M059J (cell line): Measurements from ENCODE around the gene ALKBH5. TPM values are rescaled to one million over a fixed set of nuclear protein-coding genes. Genes with fewer than 3 reads are reported as not detected.
A peak's percentile ranks its signal among the peaks of the same experiment; 100 is the strongest.

Experiments
- DNase-seq: peaks from one replicate; pipeline ENCODE4 v3.0.0-alpha.2; 2012; ENCODE audit warnings: low read depth
- total RNA-seq: library from RNA; depleted of rRNA; stranded (reverse); fragments of >200 nt; shearing (Covaris generic); gene quantifications from 2 replicates; pipeline ENCODE4 v1.2.3, GENCODE V29; 2014

ALKBH5 gene
- total RNA-seq, 1 experiment from 2014 or later = 141 TPM

DNA sequence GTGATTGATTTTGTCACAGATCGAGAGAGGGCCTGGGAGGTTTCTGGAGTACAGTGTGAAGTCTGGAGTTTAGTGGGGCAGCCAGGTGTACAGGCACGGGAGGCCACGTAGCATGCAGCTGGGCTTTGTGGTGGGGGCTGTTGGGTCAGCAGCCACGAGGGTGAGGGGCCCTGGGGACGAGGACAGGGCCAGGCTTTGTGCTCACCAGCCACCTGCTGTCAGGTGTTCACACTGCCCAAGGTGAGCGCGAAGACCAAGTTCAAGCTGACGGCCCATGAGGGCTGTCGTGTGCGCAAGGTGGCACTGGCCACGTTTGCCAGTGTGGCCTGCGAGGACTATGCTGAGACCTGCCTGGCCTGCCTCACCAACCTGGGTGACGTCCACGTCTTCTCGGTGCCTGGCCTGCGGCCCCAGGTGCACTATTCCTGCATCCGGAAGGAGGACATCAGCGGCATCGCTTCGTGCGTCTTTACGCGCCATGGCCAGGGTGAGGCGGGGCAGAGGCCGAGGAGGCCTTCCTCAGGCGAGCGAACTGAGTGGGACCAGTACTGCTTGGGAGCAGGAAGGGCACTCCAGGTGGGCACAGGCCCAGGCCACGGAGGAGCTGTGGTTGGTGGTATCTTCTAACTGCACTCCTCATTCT lies 57.7 kb downstream of the ALKBH5 start:
- no peak for DNase-seq

DNA sequence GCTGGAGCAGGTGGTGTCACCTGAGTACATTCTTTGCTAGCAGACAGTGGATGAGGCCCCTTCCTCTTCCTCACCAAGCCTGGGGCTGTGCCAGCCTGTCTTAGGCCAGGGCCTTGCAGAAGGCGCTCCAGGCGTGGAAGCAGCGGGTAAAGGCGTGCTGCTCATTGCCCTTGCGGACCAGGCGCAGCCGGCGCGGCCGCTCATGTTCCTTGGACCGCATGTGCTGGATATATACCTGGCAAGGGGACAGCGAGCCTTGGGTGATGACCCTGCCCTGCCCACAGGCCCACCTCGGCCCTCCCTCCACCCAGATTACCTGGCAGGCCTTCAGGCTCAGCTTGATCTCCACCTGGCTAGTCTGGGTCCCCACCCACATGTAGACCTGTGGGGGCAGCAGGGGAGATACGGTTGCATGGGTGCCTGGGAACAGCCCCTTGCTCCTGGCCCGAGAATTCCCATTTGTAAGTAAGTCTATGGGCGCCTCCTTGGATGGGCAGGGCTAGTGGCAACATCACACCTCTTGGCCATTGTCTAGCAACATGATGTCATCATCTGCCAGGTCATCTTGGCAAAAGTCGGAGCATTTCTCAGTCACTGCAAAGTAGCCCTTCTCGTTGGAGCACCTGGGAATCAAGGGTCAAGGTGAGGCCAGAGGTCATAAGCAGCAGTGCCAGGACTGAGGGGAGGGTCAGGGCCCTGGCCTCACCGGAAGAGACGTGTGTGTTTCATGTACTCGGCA lies 61.6 kb downstream of the ALKBH5 start:
- no peak for DNase-seq

DNA sequence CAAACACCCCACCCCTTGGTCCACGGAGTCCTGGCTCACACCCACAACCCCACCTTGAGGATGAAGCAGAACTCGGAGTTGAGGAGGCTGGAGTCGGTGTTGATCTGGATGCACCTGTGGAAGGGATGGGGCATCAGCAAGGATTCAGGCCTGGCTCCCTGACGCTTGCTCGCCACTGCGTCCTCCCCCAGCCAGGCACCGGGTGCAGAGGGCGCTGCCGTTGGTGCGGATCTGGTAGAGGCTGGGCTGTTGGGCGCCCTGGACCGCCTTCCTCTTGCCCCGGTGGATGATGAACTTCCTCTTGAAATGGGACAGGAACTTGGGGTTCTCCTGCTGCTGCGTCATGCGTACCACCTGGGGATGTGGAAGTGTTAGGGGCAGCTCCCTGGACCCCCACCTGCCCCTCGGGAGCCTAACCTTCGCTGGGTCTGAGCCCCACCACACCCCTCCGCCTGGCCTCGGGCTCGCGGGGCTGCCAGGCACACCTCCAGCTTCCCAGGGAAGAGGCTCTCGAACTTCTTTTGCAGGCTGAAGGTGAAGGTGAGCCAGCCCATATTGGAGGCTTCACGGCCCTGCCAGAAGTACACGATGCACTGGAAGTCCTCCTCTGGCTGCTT lies 62.6 kb downstream of the ALKBH5 start:
- DNase-seq = no peak

DNA sequence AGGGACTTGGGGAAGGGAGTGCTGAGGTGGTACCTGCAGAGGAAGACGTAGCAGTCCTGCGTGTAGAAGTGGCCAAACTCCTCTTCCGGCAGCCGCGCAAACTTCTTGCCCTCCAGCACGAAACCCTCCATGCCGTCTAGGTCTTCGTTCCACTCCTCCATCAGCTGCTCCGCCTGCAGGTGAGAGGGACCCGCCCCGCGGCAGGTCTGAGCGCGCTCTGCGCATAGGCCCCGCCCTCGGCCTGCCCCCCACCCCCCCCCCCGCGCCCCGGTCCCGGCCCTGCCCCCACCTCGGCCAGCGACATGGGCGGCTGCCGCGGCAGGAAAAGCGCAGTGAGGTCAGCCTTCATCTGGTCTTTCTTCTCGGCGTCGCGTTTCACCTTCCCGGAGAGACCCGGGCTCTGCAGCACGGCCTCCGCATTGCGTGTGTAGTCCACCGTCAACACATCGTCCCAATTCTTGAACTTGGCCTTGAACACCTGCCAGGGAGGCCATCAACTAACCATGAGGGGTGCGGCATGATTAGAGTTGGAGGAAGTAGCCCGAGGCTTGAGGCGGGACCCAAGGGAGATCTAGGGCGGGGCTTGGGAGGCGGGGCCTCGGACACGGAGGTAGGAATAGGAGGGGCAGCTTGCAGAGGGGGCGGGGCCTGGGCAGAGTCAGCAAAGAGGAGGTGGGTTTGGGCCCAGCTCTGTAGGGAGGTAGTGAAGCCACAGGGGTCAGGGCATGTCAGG lies 63.4 kb downstream of the ALKBH5 start:
- DNase-seq = no peak

DNA sequence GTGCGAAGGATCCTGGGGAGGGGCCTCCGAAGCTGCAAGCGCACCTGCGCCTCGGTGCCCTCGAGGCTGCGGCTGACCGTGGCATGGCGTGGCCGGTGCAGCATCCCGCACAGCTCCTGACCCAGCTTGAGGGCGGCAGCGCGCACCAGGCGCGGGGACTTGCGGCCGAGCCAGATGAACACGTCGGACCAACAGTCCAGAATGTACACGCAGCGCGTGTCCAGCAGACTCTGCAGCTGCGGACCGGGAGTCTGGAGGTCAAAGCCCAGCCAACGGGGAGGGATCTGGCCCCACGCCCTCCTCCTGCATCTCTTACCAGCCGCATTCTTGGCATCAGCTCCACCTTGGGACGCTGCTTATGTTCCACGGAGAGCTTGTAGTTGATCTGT lies 64.0 kb downstream of the ALKBH5 start:
- DNase-seq = no peak

DNA sequence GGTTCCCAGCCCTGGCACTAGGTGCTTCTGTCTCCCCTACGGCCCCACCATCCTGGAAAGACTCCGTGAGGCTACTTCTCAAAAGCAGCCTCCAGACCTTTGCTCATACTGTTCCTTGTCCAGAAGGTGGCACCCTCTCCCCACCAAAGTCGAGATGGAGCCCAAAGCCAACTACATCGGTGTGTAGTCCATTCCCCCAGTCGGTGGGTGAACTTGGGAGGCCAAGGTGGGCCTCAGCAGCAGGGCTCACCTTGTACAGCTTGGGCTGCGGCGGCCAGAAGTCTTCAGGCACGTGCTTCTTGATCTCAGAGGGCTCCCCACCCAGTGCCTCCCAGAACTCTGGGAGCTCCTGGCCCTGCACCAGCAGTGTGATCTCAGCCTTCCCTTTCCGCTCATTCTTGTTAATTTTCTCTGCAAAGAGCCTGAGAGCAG lies 64.7 kb downstream of the ALKBH5 start:
- DNase-seq = peak; percentile 64

DNA sequence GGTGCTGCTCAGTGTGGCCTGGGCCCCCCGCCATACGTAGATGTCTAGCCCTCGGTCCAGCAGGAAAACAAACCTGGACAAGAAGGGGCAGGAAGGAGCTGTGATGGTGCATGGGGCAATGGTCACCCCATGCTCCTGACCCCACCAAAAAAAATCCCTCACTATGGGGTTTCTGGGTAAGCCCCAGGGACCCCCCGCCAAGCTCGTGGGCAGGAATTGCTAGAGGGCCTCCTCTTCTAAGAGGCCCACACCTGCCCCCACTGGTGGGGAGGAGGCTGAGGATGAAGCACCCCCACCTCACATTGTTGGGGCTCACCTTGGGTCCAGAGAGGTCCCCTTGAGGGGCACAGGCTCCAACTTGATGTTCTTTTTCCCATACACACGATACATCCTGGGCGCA lies 65.2 kb downstream of the ALKBH5 start:
- DNase-seq = no peak

DNA sequence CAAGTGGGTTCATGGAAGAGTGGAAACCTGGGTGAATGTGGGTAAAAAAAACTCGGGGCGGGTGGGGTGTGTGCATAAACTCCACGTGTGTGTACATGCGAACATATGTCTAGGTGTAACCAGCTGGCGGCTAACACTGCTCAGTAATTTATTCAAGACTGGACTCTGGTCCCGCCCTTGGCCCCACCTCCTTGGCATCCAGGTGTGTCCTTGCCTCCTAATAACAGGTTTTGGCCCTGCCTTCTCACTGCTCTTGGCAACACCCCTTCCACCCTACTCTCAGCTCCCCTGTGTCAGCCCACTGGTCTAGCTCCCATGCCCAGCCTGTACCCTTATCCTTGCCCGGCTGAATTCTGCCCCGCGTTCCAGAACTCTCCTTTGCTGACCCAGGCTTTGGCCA lies 66.6 kb downstream of the ALKBH5 start:
- DNase-seq = no peak

DNA sequence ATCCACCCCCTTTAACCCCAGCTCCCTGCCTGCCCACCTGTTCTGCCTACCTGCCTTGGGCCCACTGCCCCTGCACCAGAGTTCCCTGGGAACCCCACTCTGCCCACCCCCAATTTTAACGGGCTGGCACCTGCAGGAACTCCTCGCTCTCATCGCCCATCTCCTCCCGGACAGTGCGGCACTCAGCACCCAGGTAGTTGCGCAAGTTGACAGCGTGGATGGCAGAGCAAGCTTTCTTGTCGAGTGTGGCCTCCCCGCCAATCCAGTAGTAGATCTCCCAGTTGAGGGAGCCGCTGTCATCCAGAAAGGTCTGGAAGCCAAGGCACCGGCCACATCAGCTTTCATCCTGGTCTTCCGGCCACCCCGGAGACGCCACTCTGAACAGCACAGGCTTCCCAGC lies 67.1 kb downstream of the ALKBH5 start:
- no peak for DNase-seq

DNA sequence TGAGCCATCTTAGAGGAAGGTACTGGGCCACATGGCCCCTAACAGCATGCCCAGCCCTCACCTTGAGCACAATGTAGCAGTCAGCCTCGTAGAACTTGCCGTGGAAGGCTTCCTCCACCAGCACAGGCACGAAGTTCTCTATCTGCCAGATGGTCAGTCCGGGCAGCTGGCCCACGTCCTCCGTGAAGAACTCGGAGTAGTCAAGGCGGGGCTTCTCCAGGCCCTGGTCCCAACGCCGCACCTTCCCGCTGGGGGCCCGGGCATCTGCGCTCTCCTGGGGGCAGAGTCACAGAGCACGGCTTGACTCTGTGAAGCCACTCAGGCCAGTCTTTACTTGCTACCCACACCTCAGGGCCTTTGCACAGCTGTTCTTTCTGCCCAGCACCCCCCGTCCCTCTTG lies 67.6 kb downstream of the ALKBH5 start:
- DNase-seq = no peak

DNA sequence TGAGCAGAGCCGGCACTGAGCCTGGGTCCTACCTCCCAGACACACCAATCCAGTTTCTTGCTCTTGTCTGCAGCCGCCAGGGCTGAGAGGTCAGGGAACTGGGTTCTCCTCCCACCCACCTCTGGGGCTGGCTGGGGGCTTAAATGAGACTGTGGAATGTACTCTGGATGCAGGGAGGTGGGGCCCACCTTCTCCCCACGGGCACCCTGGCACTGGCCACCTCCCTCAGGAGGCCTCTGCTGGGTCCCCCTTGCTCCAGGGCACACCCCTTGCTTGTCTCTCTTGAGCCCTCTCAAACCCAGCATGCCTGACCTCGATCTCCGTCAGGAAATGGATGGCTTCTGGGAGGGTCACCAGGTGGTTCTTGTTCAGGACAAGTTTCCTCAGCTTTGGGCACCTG lies 68.5 kb downstream of the ALKBH5 start:
- DNase-seq = no peak

DNA sequence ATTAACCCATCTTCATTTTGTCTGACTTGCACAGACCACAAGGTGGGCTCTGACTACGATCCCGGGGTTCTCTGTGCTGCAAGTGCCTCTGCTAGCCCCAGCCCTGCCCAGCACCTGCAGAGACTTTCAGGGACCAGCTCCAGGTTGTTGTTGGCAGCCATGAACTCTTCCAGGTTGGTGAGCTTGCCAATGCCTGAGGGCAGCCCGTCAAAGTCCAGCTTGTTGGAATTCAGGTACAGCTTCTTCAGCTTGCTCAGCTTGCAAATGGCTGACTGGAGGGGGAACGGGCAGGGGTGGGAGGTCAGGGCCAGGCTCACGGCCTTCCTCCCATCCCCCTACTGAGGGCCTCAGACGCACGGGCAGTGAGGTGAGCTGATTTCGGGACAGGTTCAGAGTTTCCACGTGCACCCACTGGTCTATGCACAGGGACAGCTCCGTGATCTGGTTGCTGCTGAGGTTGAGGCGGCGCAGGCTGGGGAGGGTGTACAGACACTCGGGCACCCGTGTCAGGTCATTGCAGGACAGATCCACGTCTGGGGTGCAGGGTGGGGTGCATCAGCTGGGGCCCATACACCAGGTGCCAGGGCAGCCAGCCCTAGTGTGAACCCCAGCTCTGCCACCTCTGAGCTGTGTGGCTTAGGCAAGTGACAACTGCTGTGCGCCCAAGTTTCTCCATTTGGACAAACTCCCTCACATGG lies 69.7 kb downstream of the ALKBH5 start:
- DNase-seq = no peak

DNA sequence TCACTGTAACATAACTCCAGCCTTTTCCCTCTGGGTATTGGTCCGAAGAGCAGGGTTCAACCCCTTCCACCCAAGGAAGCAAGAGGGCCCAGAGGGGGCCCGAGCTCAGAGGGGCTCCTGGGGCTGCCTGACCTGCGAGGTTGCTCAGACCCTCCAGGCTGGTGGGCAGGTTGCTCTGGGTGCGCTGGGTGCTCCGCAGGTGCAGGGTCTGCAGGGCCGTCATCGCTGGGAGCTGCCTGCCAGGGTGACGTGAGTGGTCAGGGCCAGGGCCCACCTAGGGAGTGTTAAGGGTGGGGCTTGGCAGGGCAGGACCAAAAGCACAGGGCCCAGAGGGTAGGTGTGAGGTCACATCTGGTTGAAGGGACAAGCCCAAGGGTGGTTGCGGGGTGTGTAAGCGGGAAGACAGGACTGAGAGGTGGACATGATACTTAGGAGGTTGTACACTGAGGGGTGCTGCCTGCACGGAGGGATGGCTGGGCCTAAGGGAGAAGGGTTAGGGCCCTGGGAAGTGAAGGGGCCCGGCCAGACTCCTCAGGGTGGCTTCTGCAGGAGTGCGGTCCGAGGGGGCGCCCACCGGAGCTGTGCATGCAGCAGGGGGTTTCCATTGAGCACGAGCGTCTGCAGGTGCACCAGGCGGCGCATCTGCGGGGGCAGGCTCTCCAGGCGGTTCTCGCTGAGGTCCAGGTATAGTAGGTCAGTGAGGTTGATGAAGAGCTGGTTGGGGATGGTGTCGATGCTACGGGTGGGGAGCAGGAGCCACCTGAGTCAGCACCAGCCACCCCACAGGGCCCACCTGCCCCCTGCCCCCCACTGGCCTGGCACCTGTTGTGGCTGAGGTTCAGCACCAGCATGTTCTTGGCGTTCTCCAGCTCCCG lies 70.6 kb downstream of the ALKBH5 start:
- DNase-seq = no peak

DNA sequence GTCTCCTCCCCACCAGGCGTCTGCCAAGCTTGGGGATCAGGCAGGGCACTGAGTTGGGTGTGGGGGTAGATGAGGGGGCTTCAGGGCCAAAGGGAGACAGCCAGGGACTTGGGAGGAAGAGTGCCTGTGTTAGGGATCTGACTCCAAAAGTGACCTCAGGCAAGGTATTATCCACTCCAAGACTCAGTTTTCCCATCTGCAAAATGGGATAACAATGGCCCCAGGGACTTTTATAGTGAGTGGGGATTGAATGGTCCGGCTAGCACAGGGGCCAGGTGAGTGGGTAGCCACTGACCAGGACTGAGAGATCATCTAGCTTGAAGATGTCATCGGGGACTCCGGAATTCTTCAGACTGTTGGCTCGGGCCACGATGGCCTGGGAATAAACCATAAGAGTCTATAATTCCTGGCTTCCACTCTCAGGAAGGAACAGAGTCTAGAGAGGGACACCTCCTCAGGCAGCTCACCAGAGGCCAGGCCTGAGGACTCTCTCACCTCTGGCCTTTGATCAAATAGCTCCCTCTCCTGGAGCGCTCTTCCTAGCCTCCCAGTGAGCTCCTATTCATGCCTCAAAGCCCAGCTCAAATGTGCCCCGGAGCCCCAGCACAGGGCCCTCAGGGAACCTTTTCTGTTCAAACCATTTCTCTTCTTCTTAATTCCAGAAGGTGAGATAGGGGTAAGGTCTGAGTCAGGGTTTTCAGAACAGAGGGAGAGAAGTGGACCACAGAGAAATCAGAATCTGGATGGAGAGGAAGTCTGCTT lies 71.4 kb downstream of the ALKBH5 start:
- DNase-seq = no peak

DNA sequence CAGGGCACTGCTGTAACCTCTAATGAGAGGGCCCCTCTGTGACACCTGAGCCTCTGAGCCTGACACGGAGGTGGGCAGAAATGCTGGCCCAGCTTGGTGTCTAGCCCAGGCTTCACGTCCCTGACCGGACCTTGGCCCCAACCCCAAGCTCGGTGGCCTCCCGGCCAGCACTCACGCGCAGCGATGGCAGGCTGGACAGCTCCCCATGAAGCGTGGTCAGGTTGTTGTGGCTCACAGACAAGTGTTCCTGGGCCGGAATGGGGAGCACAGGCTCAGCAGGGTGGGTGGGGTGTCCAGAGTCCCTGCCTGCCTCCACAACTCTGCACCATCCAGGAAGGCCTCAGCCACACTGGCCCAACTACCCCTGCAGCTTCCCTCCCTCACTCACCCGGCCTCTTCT lies 72.7 kb downstream of the ALKBH5 start:
- no peak for DNase-seq

DNA sequence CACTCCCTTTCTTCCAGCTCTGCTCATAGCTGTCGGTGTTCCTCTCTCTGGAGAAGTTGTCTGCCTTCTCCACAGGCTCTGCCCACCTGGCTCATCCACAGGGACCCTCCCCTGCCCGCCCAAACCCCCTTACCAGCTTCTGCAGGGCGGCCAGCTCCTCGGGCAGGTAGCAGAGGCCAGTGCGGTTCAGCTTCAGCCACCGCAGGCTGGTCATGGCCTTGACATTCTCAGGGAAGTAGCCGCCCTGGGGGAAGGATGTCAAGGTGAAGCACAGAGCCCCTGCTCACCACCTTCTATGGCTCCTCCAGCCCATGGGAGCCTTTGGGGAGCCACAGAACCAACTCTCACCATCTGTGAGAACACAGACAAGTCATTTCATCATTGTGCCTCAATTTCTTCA lies 73.1 kb downstream of the ALKBH5 start:
- DNase-seq = no peak

DNA sequence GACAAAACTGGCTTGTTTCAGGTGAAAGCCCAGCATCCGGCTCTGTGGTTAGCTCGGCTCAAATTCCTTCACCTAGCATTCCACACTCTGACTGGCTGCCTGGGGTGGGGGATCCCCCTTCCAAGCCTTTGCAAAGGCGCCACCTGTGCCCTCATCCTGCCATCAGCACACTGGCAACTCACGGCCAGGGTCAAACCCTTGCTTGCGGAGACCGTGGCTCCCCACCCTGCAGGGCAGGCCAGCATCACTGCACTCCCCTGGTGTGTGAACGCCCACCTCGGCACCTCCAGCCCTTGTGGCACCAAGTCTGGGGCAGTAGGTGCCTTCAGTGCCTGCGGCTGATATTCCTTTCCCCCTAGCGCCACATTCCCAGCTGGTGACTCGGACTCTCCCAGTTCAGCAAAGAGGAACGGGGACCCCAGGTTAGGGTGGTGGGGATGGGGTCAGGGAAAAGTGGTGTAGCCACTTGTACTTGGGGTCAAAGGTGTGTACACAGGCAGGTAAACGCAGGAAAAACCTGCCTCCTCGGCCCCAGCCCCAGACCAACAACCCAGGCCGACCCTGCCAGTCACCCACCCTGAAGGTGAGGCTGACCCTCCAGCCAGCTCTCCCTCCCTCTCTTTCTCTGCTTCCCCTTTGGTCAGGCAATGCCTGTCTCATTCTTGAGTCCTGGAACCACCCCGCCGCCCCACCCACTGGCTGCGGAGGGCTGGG lies 73.8 kb downstream of the ALKBH5 start:
- DNase-seq = peak; percentile 73

DNA sequence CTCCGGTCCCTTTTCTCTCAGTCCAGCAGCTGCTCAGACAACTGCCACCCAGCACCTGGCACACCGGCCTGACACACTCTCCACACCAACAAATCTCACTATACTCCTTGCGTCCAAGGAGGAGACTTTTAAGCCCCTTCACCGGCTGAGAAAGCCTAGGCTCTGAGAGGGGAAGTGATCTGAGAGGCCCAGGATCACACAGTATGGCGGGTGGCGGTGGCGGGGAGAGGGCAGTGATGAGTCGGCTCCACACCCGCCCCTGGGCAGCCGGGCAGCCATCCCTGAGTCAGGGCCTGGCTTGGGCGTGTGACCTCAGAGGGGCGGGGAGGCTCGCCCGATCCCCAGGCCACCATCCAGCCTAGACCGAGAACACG lies 74.3 kb downstream of the ALKBH5 start:
- DNase-seq = peak; percentile 86

DNA sequence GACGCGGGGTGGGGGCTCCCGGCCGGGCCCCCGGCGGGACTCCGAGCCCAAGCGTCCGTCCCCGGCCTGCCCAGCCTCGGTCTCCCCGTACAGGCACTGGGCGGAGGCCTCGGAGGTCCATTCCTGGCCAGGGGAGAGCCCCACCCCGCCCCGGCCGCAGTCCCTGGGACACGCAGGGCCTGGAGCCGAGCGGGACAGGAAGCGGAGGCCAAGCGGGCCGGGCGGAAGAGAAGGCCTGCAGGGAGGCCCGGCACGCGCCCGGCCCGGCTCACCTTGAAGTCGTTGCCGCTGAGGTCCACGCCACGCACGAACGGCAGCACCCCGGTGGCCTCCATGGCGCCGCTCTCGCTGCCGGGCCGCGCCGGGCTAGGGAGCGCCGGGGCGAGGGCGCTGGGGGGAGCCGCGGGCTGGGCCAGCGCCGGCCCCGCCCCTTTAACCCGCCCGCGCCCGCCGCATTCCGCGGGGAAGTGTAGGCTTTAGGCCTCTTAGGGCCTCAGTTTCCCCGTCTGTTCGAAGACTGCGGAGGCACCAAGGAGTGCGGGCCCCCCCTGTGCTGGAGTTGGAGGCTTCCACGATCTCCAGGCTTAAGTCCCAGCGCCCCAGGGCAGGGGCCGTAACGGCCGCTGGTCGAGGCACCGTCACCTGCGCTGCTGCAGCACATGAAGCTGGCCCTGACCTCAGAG lies 74.9 kb downstream of the ALKBH5 start, which contains the start of gene FLII:
Gene FLII (minus strand): TSS at position 383 of the 683 bp plus-strand sequence. CDS start 48 bp downstream, at position 335.
- DNase-seq = peak; percentile 50
